Stomach smooth muscle (tissue), 2 donors: ENCODE results near the gene TSSK1B.
"Not testable (repeated sequence)": the region's sequence is repeated elsewhere in the genome, so short reads cannot be mapped to it uniquely, and the experiment has no call there.

Source experiments
- H3K27ac ChIP-seq: one replicate; pipeline ENCODE4 v1.7.0; 2013; ENCODE audit warnings: mild to moderate bottlenecking, low read length, inconsistent platforms
- H3K27me3 ChIP-seq, 2 donors: one replicate each; pipeline ENCODE4 v1.7.0; 2013; ENCODE audit warnings: low read length in 2 of 2; ENCODE audit not compliant: insufficient read depth in 2 of 2, control insufficient read depth in 1 of 2
- H3K36me3 ChIP-seq, 2 donors: one replicate each; pipeline ENCODE4 v1.7.0; 2013; ENCODE audit warnings: low read length in 2 of 2; ENCODE audit not compliant: control insufficient read depth in 2 of 2, insufficient read depth in 2 of 2
- H3K4me1 ChIP-seq: one replicate; pipeline ENCODE4 v1.7.0; 2013; ENCODE audit warnings: low read length; ENCODE audit not compliant: control insufficient read depth, insufficient read depth
- H3K4me3 ChIP-seq, 2 donors: one replicate each; pipeline ENCODE4 v1.7.0; 2013; ENCODE audit warnings: low read length in 2 of 2
- H3K9ac ChIP-seq, 2 donors: one replicate each; pipeline ENCODE4 v1.7.0; 2013; ENCODE audit warnings: low read length in 2 of 2, mild to moderate bottlenecking in 1 of 2
- H3K9me3 ChIP-seq, 2 donors: one replicate each; pipeline ENCODE4 v1.7.0; 2013; ENCODE audit warnings: low read length in 2 of 2; ENCODE audit not compliant: control insufficient read depth in 2 of 2
- donor health status: healthy.
- donor health status: Pancreatic carcinoma.

Gene TSSK1B, protein sequence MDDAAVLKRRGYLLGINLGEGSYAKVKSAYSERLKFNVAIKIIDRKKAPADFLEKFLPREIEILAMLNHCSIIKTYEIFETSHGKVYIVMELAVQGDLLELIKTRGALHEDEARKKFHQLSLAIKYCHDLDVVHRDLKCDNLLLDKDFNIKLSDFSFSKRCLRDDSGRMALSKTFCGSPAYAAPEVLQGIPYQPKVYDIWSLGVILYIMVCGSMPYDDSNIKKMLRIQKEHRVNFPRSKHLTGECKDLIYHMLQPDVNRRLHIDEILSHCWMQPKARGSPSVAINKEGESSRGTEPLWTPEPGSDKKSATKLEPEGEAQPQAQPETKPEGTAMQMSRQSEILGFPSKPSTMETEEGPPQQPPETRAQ

DNA sequence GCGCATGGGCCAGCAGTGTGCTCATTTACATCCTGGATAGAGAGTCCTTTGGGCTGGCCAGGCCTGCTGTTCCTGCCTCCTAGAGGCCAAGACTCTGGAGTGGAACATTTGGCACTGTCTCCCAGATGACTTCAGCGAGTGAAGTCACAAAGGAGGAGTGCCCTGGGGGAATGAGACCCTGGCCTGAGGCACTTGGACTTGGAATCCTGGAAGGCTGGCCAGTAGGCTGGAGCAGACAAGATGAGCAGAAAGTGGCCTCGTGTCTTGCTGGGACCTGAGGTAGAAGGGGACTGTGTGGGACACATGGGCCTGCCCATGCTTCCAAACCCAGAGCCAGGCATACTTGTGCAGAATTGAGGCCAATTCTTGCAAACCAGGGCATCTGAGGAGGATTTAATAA, at the start of gene TSSK1B:
TSSK1B (minus strand) TSS at position 101 of the 400 bp plus-strand sequence. CDS start 150 bp downstream, outside the sequence.
- H3K27ac ChIP-seq = no peak within 1 kb of the TSS
- no peaks in the 10 kb centered on the region for H3K9me3 ChIP-seq
- H3K27me3 ChIP-seq = no peaks in the 10 kb centered on the region
- H3K36me3 ChIP-seq = no peaks in the 10 kb centered on the region
- H3K4me1 ChIP-seq = peaks cover 4% of the 10 kb centered on the region
- H3K9ac ChIP-seq = no peak within 1 kb of the TSS
- no peak within 1 kb of the TSS for H3K4me3 ChIP-seq

DNA sequence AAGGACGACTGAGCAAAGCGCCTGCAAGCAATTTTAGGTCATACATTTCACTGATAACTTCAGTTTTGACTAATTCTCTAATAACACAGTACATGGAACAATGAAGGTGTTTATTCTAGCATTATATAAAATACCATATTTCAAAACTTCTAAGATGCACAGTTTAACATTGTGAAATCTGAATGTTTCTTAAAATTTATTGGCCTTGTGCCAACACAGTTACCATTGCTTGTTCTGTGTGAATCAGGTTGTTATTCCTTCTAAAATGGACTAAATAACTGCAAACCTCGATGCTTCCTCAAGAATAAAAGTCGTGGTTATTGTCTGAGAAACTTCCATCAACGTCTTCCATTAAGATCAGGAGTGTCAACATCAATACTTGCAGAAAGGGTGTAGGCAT, 45.5 kb upstream of the TSSK1B start:
- Histone ChIP-seq H3K27ac (no peak overlapping the region), H3K9me3 (peaks cover 0 to 2% of the 10 kb centered on the region in 2 donors), H3K4me3 (no peak overlapping the region), H3K4me1 (no peaks in the 10 kb centered on the region), H3K9ac (no peak overlapping the region), H3K27me3 (no peaks in the 10 kb centered on the region), H3K36me3 (no peaks in the 10 kb centered on the region)

DNA sequence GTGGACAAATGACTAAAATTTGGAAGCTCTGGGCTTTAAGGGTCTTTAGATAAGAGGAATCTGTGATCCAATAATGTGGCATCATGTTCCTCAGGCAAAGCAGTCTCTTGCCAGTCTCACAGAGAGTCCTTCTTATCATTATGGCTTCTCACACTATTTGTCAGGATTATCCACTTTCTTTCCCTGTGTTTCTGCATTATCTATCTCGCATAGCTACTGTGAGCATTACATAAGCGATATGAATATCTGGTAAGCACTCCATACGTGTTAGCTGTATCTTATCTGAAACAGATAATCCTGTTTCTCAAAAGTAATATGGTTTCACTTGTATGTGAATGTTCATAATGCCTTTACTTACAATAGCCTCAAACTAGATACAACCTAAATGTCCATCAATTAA, 43.9 kb upstream of the TSSK1B start:
- no peaks in the 10 kb centered on the region for H3K4me1 ChIP-seq
- H3K9ac ChIP-seq = no peak overlapping the region
- H3K4me3 ChIP-seq = no peak overlapping the region
- H3K36me3 ChIP-seq = no peaks in the 10 kb centered on the region
- H3K9me3 ChIP-seq = peaks cover 0 to 2% of the 10 kb centered on the region in 2 donors
- H3K27ac ChIP-seq = no peak overlapping the region
- no peaks in the 10 kb centered on the region for H3K27me3 ChIP-seq

DNA sequence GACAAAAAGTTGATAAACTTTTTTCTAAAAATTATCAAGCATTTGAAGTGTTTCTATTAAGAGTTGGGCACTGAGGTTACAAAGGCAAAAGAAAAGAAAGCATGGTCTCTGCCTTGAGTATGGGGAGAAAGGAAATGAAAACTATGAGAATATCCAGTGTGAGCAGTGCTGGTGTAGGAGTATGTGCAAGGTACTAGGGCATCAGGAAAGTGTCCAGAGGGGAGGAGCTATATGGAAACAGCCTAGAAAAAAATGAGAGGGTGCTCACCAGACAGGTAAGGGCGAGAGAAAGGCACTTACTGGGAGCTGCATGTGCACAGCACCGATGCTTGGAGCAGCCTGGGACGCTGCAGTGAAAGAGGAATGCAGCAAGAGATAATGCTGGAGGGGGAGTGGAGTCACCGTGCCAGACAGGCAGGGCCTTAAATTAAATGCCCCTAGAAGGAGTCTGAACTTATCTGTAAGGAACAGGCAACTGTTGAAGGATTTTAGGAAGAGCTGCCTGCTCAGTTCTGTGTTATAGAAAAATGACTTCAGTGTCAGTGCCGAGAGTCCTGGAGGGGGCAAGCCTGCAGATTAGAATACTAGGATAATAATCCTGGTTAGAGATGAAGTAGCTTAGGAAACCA, 39.4 kb upstream of the TSSK1B start:
- Histone ChIP-seq H3K9me3 (peaks cover 0 to 2% of the 10 kb centered on the region in 2 donors), H3K36me3 (no peaks in the 10 kb centered on the region), H3K9ac (no peak overlapping the region), H3K27me3 (no peaks in the 10 kb centered on the region), H3K4me1 (no peaks in the 10 kb centered on the region), H3K27ac (no peak overlapping the region), H3K4me3 (no peak overlapping the region)

DNA sequence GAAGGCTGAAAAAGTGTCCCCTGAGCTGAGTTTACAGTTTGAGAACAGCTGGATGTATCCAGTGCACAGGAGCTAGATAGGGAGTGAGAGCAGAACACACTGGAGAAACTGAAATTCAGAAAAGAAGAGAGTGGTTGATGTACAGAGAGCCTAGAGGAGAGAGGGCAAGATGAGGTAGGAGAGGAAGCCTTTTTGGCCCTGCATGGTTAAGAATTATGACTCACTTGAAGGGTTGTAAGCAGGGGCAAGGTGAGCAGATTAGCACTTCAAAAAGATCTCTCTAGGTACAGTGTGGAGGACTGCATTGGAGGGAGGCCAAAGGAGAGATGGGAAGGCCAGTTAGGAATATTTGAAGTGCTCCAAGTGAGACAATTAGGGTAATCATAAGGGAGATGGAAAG, 28.2 kb upstream of the TSSK1B start:
- no peaks in the 10 kb centered on the region for H3K27me3 ChIP-seq
- no peaks in the 10 kb centered on the region for H3K9me3 ChIP-seq
- H3K36me3 ChIP-seq = no peaks in the 10 kb centered on the region
- H3K4me3 ChIP-seq = no peak overlapping the region
- H3K9ac ChIP-seq = no peak overlapping the region
- H3K4me1 ChIP-seq = no peaks in the 10 kb centered on the region
- no peak overlapping the region for H3K27ac ChIP-seq

DNA sequence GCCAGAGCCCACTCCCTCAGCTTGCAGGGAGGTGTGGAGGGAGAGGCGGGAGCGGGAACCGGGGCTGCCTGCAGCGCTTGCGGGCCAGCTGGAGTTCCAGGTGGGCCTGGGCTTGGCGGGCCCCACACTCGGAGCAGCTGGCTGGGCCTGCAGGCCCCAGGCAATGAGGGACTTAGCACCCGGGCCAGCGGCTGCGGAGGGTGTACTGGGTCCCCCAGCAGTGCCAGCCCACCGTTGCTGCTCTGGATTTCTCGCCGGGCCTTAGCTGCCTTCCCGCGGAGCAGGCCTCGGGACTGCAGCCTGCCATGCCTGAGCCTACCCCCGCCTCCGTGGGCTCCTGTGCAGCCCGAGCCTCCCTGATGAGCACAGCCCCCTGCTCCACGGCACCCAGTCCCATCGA, 22.3 kb upstream of the TSSK1B start:
- H3K4me1 ChIP-seq, H3K4me3 ChIP-seq, H3K36me3 ChIP-seq, H3K27ac ChIP-seq, H3K27me3 ChIP-seq, H3K9ac ChIP-seq, H3K9me3 ChIP-seq: not testable (repeated sequence)

DNA sequence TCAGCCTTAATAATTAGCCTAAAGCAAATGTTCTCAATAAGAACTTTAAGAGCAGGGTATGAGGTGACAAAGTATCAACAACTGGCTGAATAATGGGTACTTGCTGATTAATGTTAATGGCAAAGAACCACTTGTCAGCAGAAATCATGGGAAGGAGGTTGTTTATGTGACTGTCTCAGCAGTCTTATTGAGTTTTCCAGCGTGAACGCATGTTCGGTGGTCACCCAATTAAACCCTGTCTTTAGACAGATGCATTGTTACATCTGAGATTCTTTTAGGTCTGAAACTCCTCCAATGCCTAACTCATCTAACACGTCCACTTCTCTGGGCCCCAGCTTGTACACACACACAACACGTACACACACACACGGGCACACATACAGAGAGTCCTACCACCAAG, 18.2 kb upstream of the TSSK1B start:
- Histone ChIP-seq H3K9ac (no peak overlapping the region), H3K4me3 (no peak overlapping the region), H3K27me3 (no peaks in the 10 kb centered on the region), H3K36me3 (no peaks in the 10 kb centered on the region), H3K4me1 (no peaks in the 10 kb centered on the region), H3K9me3 (no peaks in the 10 kb centered on the region), H3K27ac (no peak overlapping the region)

DNA sequence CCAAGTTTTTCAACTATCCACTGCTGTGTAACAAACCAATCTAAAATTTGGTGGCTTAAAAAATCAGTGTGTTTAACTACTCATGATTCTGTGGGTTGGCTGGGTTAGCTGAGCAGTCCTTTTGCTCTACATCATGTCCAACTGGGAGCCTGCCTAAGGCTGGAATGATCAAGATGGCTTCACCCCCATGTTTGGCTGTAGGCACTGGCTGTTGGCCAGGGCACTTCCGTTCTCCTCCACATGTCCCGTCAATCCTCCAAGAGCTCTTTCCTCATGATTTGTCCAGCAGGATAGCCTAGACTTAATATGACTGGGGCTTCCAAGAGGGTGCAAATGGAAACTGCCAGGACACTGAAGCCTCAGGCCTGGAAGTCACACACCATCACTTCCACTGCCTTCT, 17.0 kb upstream of the TSSK1B start:
- Histone ChIP-seq H3K9me3 (no peaks in the 10 kb centered on the region), H3K9ac (no peak overlapping the region), H3K4me3 (no peak overlapping the region), H3K27ac (no peak overlapping the region), H3K36me3 (no peaks in the 10 kb centered on the region), H3K27me3 (no peaks in the 10 kb centered on the region), H3K4me1 (no peaks in the 10 kb centered on the region)

DNA sequence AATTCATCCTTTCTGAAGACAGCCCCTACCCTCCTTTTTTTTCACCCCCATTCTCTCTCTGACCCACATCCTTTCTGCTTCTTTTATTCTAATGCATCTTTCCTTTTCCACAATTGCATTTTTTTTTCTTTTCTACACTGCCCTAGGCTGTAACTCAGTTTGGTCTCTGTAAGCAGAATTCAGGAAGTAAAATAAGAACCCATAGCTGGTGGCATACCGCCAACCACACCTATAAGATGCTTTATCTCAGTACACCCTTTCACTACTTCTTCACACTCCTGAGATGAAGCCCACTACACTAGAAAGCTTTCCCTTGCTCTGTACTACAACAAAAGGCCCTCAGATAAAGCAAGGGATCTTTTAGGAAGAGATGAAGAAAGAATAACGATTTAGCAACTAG, 16.1 kb upstream of the TSSK1B start:
- Histone ChIP-seq H3K4me3 (no peak overlapping the region), H3K27ac (no peak overlapping the region), H3K9ac (no peak overlapping the region), H3K9me3 (no peaks in the 10 kb centered on the region), H3K4me1 (no peaks in the 10 kb centered on the region), H3K27me3 (no peaks in the 10 kb centered on the region), H3K36me3 (no peaks in the 10 kb centered on the region)

DNA sequence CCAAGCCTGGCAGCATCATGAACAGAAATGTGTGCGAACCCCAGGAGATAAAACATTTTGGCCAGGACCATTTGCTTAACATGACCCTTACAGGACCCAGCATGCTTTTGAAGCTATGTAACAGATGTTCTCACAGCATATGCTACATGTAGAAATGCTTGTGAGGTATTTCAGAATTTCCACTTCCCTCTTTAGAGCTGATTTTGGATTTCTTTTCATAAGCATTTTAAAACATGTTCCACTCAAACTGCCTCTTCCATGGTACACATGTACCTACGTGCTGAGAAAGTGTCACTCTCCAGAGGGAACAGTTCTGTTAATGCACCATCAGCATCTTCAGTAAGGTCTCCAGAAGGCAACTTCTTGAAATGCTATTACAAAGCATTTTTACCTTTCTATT, 15.7 kb upstream of the TSSK1B start:
- no peaks in the 10 kb centered on the region for H3K27me3 ChIP-seq
- no peaks in the 10 kb centered on the region for H3K9me3 ChIP-seq
- H3K9ac ChIP-seq = no peak overlapping the region
- no peak overlapping the region for H3K4me3 ChIP-seq
- no peaks in the 10 kb centered on the region for H3K36me3 ChIP-seq
- H3K4me1 ChIP-seq = no peaks in the 10 kb centered on the region
- no peak overlapping the region for H3K27ac ChIP-seq

DNA sequence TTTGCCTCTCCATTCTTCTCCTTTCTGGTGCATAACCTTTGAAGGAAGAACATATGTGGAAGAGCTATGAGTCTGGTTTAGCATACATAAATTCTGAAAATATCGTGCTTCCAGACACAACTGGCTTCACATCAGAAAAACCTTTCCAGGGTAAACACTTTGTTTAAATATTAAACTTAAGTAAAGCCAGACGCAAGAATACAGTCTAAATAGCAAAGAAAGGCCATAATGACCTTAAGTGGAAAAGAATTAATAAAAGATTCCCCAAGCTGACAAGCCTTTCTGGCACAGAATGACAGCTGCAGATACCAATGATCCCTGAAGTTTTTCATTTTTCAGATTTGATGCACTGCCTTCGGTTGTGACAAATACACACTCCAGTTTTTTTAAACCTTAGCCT, 13.5 kb upstream of the TSSK1B start:
- Histone ChIP-seq H3K36me3 (no peaks in the 10 kb centered on the region), H3K4me3 (no peak overlapping the region), H3K4me1 (no peaks in the 10 kb centered on the region), H3K9ac (no peak overlapping the region), H3K27ac (no peak overlapping the region), H3K9me3 (no peaks in the 10 kb centered on the region), H3K27me3 (no peaks in the 10 kb centered on the region)
